ENCODE results near the gene GUCA1A.
"Not testable (repeated sequence)": the region's sequence is repeated elsewhere in the genome, so short reads cannot be mapped to it uniquely, and the experiment has no call there.

GUCA1A gene

DNA sequence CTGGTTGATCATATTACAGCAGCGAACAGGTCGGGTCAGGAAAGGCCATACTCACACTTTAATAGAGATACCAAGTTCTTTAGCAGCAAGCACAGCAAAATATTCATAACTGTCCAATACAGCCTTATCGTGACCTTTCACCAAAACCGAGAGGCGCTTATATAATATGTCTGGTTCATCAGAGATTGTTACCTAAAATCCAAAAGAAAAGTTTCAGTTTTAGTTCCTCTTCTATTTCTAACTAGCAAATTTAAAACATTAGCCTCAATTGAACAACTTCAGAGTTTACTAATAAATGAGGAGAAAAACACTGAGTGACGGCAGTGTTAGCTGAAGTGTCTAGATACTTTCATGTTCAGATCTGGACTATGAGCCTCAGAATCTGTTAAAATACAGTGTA, 38.6 kb downstream of the GUCA1A start:
- no peak for FAIRE-seq

DNA sequence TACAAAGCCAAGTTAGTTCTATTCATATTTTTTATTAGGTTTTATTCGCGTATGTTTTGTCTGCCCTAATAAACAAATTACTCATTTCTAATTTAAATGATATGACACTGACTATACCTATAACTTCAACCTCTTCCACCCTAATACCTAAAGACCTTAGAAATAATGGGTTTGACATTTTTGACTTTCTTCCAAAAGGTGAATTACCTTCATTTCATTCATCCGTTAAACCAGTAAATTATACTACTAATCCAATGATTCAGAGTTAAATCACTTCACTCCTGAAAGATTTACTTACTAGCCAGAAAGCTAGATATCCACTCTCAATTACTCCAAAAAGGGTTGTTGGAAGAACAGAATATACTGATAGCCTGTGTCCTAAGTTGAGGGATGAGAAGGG, 39.3 kb downstream of the GUCA1A start:
- FAIRE-seq, result no peak

DNA sequence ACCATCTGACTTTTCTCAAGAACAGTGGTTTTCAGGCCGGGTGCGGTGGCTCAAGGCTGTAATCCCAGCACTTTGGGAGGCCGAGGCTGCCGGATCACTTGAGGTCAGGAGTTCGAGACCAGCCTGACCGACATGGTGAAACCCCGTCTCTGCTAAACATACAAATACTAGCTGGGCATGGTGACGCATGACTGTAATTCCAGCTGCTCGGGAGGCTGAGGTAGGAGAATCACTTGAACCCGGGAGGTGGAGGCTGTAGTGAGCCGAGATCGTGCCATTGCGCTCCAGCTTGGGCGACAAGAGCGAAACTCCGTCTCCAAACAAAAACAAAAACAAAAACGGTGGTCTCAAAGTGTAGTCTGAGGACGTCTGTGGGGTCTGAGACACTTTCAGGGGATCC, 43.3 kb downstream of the GUCA1A start:
- not testable (repeated sequence) for FAIRE-seq

DNA sequence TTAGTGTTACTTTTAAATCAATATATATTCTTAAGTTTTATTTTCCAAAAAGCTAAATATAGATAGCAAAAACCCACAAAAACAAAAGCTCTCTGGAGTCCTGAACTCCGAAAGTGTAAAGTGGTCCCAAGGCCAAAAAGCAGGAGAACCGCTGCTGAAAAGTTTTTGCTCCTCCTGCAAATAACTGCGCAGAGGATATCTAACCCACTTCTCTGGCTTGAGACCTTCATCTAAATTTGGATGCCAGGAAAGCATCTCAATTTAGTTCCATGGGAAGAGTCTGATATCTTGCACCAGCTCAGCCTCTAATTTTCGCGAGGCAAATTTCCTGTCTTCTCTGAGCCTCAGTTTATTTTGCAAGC, 44.0 kb downstream of the GUCA1A start:
- FAIRE-seq, result no peak

DNA sequence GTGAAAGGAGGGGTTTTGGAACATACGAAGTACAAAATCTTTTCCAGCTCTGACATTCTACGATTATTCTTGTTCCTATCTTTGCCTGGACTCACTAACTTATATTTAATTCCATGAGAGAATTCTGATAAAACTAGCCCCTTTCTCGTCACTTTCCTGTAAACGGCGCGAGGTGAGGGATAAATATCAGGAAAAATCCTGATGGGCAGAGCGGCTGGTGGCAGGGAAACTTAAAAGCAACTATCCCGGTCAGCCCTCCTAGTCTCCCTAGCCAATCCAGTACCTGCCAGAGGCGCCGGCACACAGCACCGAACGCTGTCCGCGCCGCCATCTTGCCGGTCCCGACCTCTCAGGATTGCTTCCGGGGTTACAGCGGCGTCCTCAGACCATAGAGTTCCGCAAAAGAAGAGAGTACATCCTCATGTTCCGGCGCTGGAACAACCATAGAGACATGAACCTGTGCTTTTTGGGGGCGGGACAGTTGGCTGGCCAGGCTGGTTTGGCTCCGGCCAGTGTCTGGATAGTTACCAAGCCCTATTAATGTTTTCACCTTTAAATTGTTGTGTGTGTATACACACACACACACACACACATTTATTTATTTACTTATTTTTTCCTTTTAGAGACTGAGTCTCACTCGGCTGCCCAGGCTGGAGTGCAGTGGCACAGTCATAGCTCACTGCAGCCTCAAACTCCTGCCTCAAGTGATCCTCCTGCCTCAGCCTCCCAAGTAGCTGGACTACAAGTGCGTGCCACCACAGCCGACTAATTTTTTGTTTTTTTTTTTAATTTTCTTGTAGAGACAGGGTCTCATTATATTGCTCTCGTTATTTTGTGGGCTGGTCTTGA, 44.6 kb downstream of the GUCA1A start, which contains the start of gene MRPS10:
Gene MRPS10, minus strand, starts transcription at position 343 of the 849 bp plus-strand sequence. Its CDS starts 12 bp downstream, at position 331.
- FAIRE-seq, result peak; percentile 88

DNA sequence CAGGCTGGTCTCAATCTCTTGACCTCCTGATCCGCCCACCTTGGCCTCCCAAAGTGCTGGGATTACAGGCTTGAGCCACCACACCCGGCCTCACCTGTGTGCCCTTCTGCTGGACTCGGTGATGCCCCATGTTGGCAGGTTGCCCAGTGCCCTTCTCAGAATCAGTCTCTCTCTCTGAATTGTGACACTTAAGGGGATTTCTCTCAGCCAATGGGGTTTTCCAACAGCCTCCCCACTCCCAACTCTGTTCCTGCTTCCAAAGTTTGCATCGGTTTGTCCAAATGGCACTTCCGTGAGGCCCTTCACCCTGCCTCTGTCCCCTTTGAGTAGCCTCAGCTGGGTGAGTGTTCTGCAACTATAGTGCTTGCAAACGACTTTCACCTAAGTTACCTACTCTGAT, 47.6 kb downstream of the GUCA1A start:
- no peak for FAIRE-seq

DNA sequence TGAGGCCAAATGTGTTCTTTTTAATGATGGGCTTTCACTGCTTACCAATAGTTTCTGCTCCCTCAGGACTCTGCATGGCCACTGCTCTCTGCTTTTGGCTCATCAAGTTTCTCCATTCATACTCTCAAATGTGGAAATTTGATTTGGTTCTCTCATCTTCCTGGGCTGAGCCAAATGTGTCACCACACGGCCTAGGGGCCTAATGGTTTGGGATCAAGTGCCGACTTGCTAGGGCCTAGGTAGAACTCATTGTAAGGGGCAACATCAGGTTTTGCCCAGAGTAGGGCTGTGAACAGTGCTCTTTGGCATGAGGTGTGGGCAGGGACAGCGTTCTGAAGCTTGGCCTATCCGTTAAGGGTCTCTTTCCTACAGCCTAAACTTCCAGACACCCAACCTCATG, 48.4 kb downstream of the GUCA1A start:
- no peak for FAIRE-seq

DNA sequence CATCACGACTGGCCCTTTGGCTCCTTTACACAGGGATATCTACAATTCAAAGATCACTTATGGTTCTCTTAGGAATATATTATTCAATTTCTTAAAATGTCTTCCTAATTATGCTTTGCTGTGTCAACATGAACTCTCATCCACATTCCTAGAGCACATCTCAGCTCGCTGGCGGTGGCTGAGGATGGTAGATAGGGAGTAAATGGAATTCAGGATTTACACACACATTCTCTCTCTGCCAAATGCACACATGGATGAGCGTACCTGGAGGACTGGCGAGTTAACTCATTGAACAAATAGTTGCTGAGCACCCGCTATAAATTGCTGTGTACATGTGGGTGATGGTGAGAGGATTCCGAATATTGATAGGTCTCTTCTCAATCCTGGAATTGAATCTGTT, 49.3 kb downstream of the GUCA1A start:
- FAIRE-seq, result no peak

DNA sequence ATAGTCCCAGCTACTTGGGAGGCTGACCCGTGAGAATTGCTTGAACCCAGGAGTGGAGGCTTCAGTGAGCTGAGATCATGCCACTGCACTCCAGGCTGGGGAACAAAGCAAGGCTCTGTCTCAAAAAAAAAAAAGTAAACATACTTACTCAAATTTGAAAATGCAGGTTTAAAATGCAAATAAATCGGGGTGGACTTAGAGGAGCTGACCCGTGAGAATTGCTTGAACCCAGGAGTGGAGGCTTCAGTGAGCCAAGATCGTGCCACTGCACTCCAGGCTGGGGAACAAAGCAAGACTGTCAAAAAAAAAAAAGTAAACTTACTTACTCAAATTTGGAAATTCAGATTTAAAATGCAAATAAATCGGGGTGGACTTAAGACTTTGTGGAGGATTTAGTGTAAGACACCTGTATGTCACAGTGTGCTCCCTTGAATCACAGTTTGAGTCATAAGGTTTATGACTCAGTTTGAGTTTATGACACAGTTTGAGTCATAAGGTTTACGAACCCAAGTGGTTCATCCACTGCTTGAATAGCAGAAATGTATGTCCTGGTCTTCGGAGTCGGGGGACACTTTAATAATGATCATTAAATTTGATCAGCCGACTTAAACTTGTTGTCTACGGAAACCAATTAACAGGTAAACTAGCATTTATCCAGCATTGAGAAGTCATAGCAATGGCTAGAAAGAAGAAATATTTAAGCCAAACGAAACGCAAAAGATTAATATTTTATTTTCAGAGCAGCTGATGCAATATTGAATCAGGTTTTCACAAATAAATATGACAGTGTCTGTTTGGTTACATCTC, 51.3 kb downstream of the GUCA1A start:
- FAIRE-seq, result no peak

DNA sequence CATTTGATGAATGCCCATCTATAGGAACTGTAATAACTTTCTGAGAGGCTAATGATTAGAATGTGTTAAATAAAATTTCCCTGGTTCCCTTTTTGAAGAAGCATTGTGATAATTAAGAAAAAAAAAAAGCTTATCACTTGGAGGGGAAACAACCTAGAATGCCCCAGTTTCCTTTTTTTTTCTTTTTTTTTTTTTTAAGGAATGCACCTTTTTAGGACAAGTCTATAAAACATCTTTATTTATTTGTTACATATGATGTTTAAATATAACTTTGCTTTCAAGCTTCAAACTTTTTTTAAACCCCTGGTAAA, 51.8 kb downstream of the GUCA1A start:
- FAIRE-seq, result no peak

DNA sequence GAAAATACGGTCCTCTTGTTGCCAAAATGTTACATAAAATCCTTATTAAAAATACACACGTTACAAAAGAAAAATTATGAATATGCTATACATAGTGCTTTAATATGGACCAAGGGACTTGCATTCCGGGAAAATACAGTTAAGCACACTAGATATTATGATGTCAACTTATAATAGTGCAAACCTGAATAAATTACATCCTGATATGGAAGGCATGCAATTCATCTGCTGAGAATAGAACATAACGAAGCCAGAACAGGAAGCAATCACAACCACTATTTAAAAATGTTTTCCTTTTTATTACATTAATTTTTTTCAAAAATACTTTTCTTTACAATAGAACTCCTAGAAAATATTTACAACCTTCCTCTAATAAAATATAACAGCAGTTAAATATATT, 52.3 kb downstream of the GUCA1A start:
- FAIRE-seq, result no peak

DNA sequence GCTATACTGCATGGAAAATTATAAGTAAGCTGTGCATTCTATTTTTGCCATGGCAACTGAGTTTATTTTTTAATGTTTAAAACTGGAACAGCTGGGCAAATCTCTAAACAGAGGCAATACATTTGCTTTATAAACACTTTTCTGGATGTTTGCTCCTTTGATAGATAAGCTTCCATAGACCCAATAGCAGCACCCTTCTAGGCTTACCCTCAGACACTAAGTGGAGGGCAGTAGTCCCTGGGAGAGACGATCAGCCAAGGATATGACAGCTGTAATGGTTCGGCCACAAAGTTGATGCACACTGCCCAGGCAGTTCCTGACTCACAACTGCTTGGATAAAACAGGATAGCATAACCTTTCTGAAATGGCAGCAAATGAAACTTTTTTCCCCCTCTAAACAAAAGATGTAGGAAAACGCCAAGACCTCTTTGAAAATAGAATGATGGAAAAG, 53.0 kb downstream of the GUCA1A start:
- FAIRE-seq, result no peak

DNA sequence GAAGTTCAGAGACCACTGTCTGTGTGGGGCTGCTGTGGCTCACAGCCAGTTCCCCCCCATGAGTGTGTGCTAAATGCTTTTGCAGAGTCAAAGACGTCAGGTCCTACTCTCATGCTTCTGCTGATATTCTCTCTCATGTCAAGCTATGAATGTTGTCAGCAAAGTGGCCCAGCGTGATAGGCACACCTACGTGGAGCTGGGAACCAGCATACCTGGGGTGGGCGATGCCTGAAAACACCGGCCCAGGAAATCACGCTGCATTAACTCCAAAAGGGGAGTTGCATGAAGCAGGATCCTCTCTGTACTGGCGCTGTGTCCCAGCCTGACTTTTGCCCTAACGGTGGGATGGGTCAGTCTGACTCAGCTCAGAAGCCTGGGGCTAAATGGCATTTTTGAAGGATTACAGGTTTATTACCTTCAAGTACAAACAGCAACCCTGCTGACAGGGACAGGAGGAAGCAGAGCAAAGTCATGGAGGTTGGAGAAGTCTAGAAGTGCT, 53.5 kb downstream of the GUCA1A start:
- no peak for FAIRE-seq

DNA sequence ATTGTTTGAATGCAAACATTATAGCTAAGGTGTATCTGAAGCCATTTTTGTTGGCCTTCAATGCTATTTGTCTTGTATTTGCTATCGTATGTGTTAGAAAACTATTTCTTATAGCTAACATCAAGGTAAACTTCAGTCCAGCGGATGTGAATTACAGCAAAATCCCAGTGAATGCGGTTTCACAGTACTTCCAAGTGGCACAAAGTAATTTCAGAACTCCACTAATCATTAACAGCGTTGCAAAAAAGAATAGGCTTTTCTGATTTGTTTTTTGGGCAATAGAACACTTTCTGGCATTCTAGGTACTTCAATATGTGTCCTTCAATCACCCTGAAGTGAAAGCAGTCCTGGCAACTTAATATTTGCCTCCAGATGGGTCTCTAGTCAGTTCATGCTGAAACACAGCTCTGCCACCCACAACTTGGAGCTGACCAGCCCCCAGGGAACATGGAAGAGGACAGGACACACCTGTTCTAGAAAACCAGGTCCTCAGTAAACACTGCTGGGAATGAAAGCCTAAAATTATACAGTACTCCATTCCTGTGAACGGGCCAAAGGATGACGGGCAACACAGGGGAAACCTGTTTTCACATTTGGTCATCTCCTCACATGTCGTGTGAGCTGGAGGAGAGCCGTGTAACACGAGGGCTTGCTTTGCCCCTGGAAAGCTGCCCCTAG, 54.1 kb downstream of the GUCA1A start:
- FAIRE-seq, result no peak

DNA sequence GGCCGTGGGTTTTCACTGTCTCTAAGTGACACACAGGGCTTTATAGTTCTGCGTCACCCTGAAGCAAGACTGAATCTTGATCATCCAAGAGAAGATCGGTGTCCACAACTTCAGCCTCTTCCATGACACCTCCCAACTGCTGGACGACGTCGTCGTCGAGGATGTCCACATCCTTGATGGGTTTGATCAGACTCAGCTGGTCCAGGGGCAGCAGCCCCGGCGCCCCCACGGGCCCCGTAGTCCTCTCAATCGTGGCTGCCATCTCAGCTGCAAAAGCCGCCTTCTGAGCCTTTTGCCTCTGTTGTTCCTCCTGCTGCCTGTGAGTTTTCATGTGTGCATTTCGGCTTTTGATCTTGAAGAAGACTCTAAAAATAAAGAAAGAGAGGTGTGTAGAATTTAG, 55.1 kb downstream of the GUCA1A start:
- no peak for FAIRE-seq
